ENCODE measurements around the gene MAPK10. TPM values are rescaled to one million over a fixed set of nuclear protein-coding genes. Genes with fewer than 3 reads are reported as not detected.

Gene MAPK10
- total RNA-seq, 1 donor from 2014 or later = 30.7 TPM

DNA sequence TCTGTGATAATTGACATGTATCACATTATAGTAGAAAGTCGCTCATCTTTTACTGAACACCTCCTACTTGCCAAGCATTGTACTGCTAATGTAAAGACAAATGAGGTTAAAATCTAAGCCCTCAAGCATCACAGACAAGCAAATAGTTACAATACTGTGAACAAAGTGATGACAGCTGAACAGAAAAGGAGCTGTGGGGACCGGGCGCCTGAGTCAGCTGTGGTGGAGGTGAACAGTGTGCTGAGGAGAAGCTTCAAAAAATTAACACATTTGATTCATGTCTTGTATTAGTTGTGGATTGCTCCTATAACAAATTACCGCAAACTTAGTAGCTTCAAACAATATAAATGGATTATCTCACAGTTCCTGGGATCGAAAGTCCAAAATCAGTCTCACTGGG lies 124.3 kb downstream of the MAPK10 start:
- no peak overlapping the region for H3K27ac ChIP-seq
- TF ChIP-seq, protein P1, sequence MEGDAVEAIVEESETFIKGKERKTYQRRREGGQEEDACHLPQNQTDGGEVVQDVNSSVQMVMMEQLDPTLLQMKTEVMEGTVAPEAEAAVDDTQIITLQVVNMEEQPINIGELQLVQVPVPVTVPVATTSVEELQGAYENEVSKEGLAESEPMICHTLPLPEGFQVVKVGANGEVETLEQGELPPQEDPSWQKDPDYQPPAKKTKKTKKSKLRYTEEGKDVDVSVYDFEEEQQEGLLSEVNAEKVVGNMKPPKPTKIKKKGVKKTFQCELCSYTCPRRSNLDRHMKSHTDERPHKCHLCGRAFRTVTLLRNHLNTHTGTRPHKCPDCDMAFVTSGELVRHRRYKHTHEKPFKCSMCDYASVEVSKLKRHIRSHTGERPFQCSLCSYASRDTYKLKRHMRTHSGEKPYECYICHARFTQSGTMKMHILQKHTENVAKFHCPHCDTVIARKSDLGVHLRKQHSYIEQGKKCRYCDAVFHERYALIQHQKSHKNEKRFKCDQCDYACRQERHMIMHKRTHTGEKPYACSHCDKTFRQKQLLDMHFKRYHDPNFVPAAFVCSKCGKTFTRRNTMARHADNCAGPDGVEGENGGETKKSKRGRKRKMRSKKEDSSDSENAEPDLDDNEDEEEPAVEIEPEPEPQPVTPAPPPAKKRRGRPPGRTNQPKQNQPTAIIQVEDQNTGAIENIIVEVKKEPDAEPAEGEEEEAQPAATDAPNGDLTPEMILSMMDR (IDR thresholded peaks at IDR 0.05) = no peak
- H3K4me1 ChIP-seq = no peaks in the 10 kb centered on the region
- intact Hi-C loops (cut with DNase I) = no loop called here
- H3K4me3 ChIP-seq = no peak overlapping the region
- H3K36me3 ChIP-seq = no peaks in the 10 kb centered on the region
- H3K9me3 ChIP-seq = no peaks in the 10 kb centered on the region
- ATAC-seq (no peak), DNase-seq (no peak)
- H3K27me3 ChIP-seq (ENCODE audit: low read depth) = no peaks in the 10 kb centered on the region

DNA sequence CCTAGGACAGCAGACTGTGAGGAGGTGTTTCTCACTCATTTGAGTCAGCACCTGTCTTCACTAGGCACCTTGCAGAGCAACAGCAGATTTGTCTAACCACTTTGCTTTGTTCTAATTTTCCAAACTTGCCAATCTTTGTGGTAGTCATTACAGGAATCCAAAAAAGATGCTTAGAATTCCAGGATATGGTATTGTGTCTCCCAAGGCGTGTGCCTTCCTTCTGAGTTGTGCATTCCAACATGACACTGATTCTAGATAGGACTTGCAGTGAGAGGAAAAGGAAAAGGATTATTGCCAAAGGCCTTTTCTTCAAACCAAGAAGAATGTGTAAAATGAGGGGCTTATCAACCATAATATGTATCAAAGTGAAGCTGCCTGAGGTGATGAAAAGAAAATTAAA lies 126.2 kb downstream of the MAPK10 start:
- no peaks in the 10 kb centered on the region for H3K27me3 ChIP-seq (ENCODE audit: low read depth)
- no peaks in the 10 kb centered on the region for H3K4me1 ChIP-seq
- H3K4me3 ChIP-seq = no peak overlapping the region
- no peak overlapping the region for H3K27ac ChIP-seq
- TF ChIP-seq, protein P1 (IDR thresholded peaks at IDR 0.05) = no peak
- ATAC-seq (no peak), DNase-seq (no peak)
- no peaks in the 10 kb centered on the region for H3K36me3 ChIP-seq
- H3K9me3 ChIP-seq = no peaks in the 10 kb centered on the region
- intact Hi-C loops (cut with DNase I) = no loop called here

DNA sequence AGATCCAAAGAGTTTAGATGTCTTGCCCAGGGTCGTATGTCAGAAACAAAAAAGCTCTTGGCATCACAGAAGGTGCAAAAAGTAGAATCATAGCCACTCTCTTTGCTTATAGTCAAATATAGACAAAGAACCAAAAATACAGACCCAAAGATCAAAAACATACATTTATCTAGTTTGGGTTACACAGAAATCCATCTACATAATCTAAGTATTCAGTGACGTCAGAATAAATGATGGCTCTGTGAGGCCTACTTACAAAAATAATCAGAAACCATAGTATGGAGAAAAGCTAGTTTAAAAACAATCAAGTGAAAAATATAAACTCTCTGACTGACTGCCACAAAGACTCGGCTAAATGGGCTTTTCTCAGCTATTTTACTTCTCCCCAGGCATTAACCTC lies 126.8 kb downstream of the MAPK10 start:
- Histone ChIP-seq H3K27ac (no peak overlapping the region), H3K27me3 (ENCODE audit: low read depth) (no peaks in the 10 kb centered on the region), H3K36me3 (no peaks in the 10 kb centered on the region), H3K4me3 (no peak overlapping the region), H3K4me1 (no peaks in the 10 kb centered on the region), H3K9me3 (no peaks in the 10 kb centered on the region)
- no peak for ATAC-seq
- TF ChIP-seq, protein P1 (IDR thresholded peaks at IDR 0.05) = no peak
- intact Hi-C loops (cut with DNase I) = no loop called here
- DNase-seq = no peak

DNA sequence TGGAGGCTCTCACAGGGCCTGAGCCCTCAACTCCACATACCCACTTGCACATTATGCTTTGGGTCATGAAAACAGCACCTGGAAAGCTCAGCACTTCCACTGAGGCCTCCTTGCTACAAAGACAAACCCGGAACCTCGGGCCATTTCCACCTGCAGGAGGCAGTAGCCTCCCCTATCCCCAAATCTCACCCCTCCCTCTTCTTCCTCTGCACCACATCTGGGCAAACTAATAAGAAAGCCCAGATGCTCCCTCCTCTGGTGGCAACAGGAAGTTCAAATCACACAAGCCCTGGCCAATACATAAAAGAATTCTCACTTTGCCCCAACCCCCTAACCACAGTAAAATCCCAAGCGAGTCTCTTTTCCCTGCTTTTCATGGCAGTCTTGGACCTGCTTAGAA lies 136.4 kb downstream of the MAPK10 start:
- H3K27me3 ChIP-seq (ENCODE audit: low read depth) = no peaks in the 10 kb centered on the region
- no peak overlapping the region for H3K27ac ChIP-seq
- no peak for ATAC-seq
- TF ChIP-seq, protein P1 (IDR thresholded peaks at IDR 0.05) = peak; percentile 24
- H3K9me3 ChIP-seq = no peaks in the 10 kb centered on the region
- no peak overlapping the region for H3K4me3 ChIP-seq
- no peaks in the 10 kb centered on the region for H3K36me3 ChIP-seq
- peaks cover 4% of the 10 kb centered on the region for H3K4me1 ChIP-seq
- intact Hi-C loops (cut with DNase I) = no loop called here
- DNase-seq = no peak

DNA sequence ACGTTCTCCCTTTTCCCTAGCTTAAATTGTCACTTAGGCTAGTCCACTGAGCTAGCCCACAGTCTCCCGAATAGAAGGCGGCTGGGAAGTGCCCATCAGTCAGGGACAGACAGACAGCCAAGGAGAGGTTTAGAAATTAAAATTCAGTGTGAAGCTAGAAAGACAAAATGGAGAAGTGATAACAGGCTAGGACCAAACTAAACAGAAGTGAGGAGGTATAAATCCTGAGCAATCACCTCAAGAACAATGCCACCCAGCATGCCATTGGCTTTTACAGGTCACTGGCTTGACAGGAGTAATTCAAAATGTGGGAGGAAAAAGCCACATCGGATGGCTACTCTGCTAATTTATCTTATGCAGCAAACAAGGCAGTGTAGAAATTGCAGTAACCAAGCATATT lies 138.9 kb downstream of the MAPK10 start:
- no peaks in the 10 kb centered on the region for H3K9me3 ChIP-seq
- TF ChIP-seq, protein P1 (IDR thresholded peaks at IDR 0.05) = no peak
- intact Hi-C loops (cut with DNase I) = no loop called here
- DNase-seq (no peak), ATAC-seq (no peak)
- no peak overlapping the region for H3K27ac ChIP-seq
- H3K4me3 ChIP-seq = no peak overlapping the region
- H3K36me3 ChIP-seq = no peaks in the 10 kb centered on the region
- peaks cover 4% of the 10 kb centered on the region for H3K4me1 ChIP-seq
- no peaks in the 10 kb centered on the region for H3K27me3 ChIP-seq (ENCODE audit: low read depth)

DNA sequence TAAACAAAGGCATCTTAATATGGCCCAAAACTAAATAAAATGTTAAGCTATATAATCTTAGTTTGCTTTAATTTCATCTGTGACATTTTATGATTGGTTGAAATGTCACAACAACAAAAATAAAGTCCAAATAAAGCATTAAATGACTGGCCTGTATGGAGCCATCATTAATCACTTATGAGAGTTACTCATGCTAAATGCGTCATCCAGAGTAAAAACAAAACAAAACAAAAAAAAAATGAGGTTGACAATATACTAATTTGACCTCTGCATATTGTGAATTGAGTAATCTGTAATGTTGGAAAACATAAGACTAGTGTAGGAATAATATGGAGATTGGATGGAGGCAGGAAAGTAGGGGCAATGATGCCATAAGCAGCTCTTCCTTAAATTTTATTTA lies 139.7 kb downstream of the MAPK10 start:
- peaks cover 4% of the 10 kb centered on the region for H3K4me1 ChIP-seq
- intact Hi-C loops (cut with DNase I) = no loop called here
- ATAC-seq = no peak
- no peaks in the 10 kb centered on the region for H3K9me3 ChIP-seq
- DNase-seq = no peak
- no peaks in the 10 kb centered on the region for H3K36me3 ChIP-seq
- H3K27ac ChIP-seq = no peak overlapping the region
- TF ChIP-seq, protein P1 (IDR thresholded peaks at IDR 0.05) = no peak
- no peaks in the 10 kb centered on the region for H3K27me3 ChIP-seq (ENCODE audit: low read depth)
- H3K4me3 ChIP-seq = no peak overlapping the region
